CD4-positive, alpha-beta T cell treated with Interleukin-6 at 100 ng/mL for 8 hours (primary cell): ENCODE data around the gene PDE4D.

Source experiments
- DNase-seq: peaks from one replicate; pipeline ENCODE4 v3.0.0-alpha.2; 2020; ENCODE audit warnings: mixed read lengths, low spot score

The PDE4D gene

GRCh38 chr5:59741599-59741998 lies 151.9 kb downstream of the PDE4D start:
- DNase-seq, result no peak

- no peak for DNase-seq
Measured at GRCh38 chr5:59738024-59738423, 155.5 kb downstream of the PDE4D start.

- DNase-seq, result no peak
Measured at GRCh38 chr5:59732806-59733205, 160.7 kb downstream of the PDE4D start.

GRCh38 chr5:59732301-59732700 lies 161.2 kb downstream of the PDE4D start:
- no peak for DNase-seq

GRCh38 chr5:59731809-59732208 lies 161.7 kb downstream of the PDE4D start:
- no peak for DNase-seq

- DNase-seq, result no peak
Measured at GRCh38 chr5:59729820-59730219, 163.7 kb downstream of the PDE4D start.

GRCh38 chr5:59729357-59729756 lies 164.2 kb downstream of the PDE4D start:
- no peak for DNase-seq

- DNase-seq, result no peak
Measured at GRCh38 chr5:59728356-59728755, 165.2 kb downstream of the PDE4D start.

GRCh38 chr5:59727186-59727585 lies 166.3 kb downstream of the PDE4D start:
- DNase-seq, result no peak

- DNase-seq, result no peak
Measured at GRCh38 chr5:59725392-59725767, 168.1 kb downstream of the PDE4D start.

- DNase-seq, result no peak
Measured at GRCh38 chr5:59724482-59725391, 168.8 kb downstream of the PDE4D start.

- no peak for DNase-seq
Measured at GRCh38 chr5:59722874-59723273, 170.7 kb downstream of the PDE4D start.

GRCh38 chr5:59721741-59722140 lies 171.8 kb downstream of the PDE4D start:
- DNase-seq, result no peak

GRCh38 chr5:59720063-59720462 lies 173.5 kb downstream of the PDE4D start:
- DNase-seq, result no peak

GRCh38 chr5:59716966-59717500 lies 176.5 kb downstream of the PDE4D start:
- no peak for DNase-seq

- no peak for DNase-seq
Measured at GRCh38 chr5:59716029-59716428, 177.5 kb downstream of the PDE4D start.

GRCh38 chr5:59715228-59715627 lies 178.3 kb downstream of the PDE4D start:
- no peak for DNase-seq

- no peak for DNase-seq
Measured at GRCh38 chr5:59713498-59713844, 180.1 kb downstream of the PDE4D start.

- DNase-seq, result no peak
Measured at GRCh38 chr5:59712836-59713497, 180.6 kb downstream of the PDE4D start.

- no peak for DNase-seq
Measured at GRCh38 chr5:59711310-59711709, 182.2 kb downstream of the PDE4D start.

- no peak for DNase-seq
Measured at GRCh38 chr5:59709846-59710245, 183.7 kb downstream of the PDE4D start.

- no peak for DNase-seq
Measured at GRCh38 chr5:59709346-59709821, 184.1 kb downstream of the PDE4D start.

GRCh38 chr5:59704936-59705335 lies 188.6 kb downstream of the PDE4D start:
- DNase-seq, result no peak
